Neural cell (in vitro differentiated cells): ENCODE data around the gene DGKD. TPM values are rescaled to one million over a fixed set of nuclear protein-coding genes. Genes with fewer than 3 reads are reported as not detected.
"Not testable (repeated sequence)": the region's sequence is repeated elsewhere in the genome, so short reads cannot be mapped to it uniquely, and the experiment has no call there.

Experiments used
- H2AFZ ChIP-seq: fragments of 200-600, 300-800 bp; sonication (generic), shearing (Covaris generic); 2 replicates; pipeline ENCODE4 v1.6.0; 2014; ENCODE audit warnings: low read depth, mild to moderate bottlenecking, antibody characterized with exemption, low read length, moderate library complexity
- H3F3A ChIP-seq: fragments of 200-600 bp; shearing (Covaris generic); 2 replicates; pipeline ENCODE4 v1.6.1; 2016; ENCODE audit warnings: mild to moderate bottlenecking, moderate library complexity, mixed read lengths, antibody characterized with exemption, low read length; ENCODE audit not compliant: insufficient read depth, poor library complexity, severe bottlenecking
- H3K27ac ChIP-seq: fragments of 200-600, 300-800 bp; sonication (generic), shearing (Covaris generic); 2 replicates; pipeline ENCODE4 v1.5.1; 2014; ENCODE audit warnings: mild to moderate bottlenecking, low read length, moderate library complexity
- H3K27me3 ChIP-seq: fragments of 300-800, 200-600 bp; sonication (generic), shearing (Covaris generic); 2 replicates; pipeline ENCODE4 v1.6.0; 2014; ENCODE audit warnings: mild to moderate bottlenecking, low read depth, low read length, moderate library complexity; ENCODE audit not compliant: insufficient read depth
- H3K36me3 ChIP-seq: fragments of 300-800, 200-600 bp; sonication (generic), shearing (Covaris generic); 2 replicates; pipeline ENCODE4 v1.5.1; 2014; ENCODE audit warnings: mild to moderate bottlenecking, antibody characterized with exemption, low read length, moderate library complexity; ENCODE audit not compliant: insufficient read depth
- H3K4me2 ChIP-seq: fragments of 300-800, 200-600 bp; sonication (generic), shearing (Covaris generic); 2 replicates; pipeline ENCODE4 v1.6.0; 2014; ENCODE audit warnings: mild to moderate bottlenecking, low read length
- H3K4me3 ChIP-seq: fragments of 300-800, 200-600 bp; sonication (generic), shearing (Covaris generic); 2 replicates; pipeline ENCODE4 v1.5.1; 2014; ENCODE audit warnings: mild to moderate bottlenecking, low read length, moderate library complexity
- H3K79me2 ChIP-seq: fragments of 200-600 bp; shearing (Covaris generic); replicated peaks from 2 replicates; pipeline ENCODE4 v1.6.0; 2014; ENCODE audit warnings: mild to moderate bottlenecking, low read length, moderate library complexity; ENCODE audit not compliant: insufficient read depth
- H3K9ac ChIP-seq: fragments of 300-800, 200-600 bp; sonication (generic), shearing (Covaris generic); 2 replicates; pipeline ENCODE4 v1.6.1; 2016; ENCODE audit warnings: mild to moderate bottlenecking, low read length, mixed read lengths
- H3K9me2 ChIP-seq: fragments of 200-600 bp; shearing (Covaris generic); 2 replicates; pipeline ENCODE4 v1.6.1; 2016; ENCODE audit warnings: mild to moderate bottlenecking, low read length, mixed read lengths; ENCODE audit not compliant: insufficient read depth
- H3K9me3 ChIP-seq: fragments of 200-600, 300-800 bp; sonication (generic), shearing (Covaris generic); 2 replicates; pipeline ENCODE4 v1.6.1; 2016; ENCODE audit warnings: mild to moderate bottlenecking, mixed run types, low read length, moderate library complexity, mixed read lengths
- H4K20me1 ChIP-seq: fragments of 200-600 bp; shearing (Covaris generic); 2 replicates; pipeline ENCODE4 v1.6.1; 2016; ENCODE audit warnings: mild to moderate bottlenecking, mixed run types; ENCODE audit not compliant: insufficient read depth
- EP300 ChIP-seq: fragments of 450-650 bp; conservative IDR thresholded peaks from 2 replicates; pipeline ENCODE4 v1.6.1; 2014; ENCODE audit warnings: antibody characterized with exemption, mild to moderate bottlenecking, moderate library complexity; ENCODE audit not compliant: poor library complexity, severe bottlenecking
- EZH2 ChIP-seq: fragments of 200-600, 300-800 bp; shearing (Covaris generic), sonication (generic); IDR thresholded peaks from 2 replicates; pipeline ENCODE4 v1.6.1; 2014; ENCODE audit warnings: antibody characterized with exemption, low read length, borderline replicate concordance, mild to moderate bottlenecking; ENCODE audit not compliant: insufficient read depth, poor library complexity, severe bottlenecking
- MXI1 ChIP-seq: fragments of 450-650 bp; conservative IDR thresholded peaks from 2 replicates; pipeline ENCODE4 v1.6.1; 2014; ENCODE audit warnings: antibody characterized with exemption, mild to moderate bottlenecking; ENCODE audit not compliant: poor library complexity, severe bottlenecking
- POLR2AphosphoS5 ChIP-seq: IDR thresholded peaks from 2 replicates; pipeline ENCODE4 v1.6.1; 2012
- RAD21 ChIP-seq: fragments of 450-650 bp; conservative IDR thresholded peaks from 2 replicates; pipeline ENCODE4 v1.6.1; 2014; ENCODE audit warnings: antibody characterized with exemption, mild to moderate bottlenecking, moderate library complexity
- SMC3 ChIP-seq: fragments of 450-650 bp; conservative IDR thresholded peaks from 2 replicates; pipeline ENCODE4 v1.6.1; 2014; ENCODE audit warnings: antibody characterized with exemption, mild to moderate bottlenecking, moderate library complexity; ENCODE audit not compliant: poor library complexity
- TAF1 ChIP-seq: IDR thresholded peaks from 2 replicates; pipeline ENCODE4 v1.6.1; 2012; ENCODE audit warnings: low read depth
- polyA plus RNA-seq: library from polyadenylated mRNA; depleted of rRNA; stranded (reverse); fragments of >200 nt; gene quantifications from 2 replicates; pipeline ENCODE4 v1.2.3, GENCODE V29; 2014
- TF ChIP-seq, protein P1 (sequence below): IDR thresholded peaks from 2 replicates; pipeline ENCODE4 v1.6.1; 2012; ENCODE audit warnings: borderline replicate concordance

DGKD gene
- polyA plus RNA-seq, 1 donor from 2014 or later, result 36.4 TPM

DNA sequence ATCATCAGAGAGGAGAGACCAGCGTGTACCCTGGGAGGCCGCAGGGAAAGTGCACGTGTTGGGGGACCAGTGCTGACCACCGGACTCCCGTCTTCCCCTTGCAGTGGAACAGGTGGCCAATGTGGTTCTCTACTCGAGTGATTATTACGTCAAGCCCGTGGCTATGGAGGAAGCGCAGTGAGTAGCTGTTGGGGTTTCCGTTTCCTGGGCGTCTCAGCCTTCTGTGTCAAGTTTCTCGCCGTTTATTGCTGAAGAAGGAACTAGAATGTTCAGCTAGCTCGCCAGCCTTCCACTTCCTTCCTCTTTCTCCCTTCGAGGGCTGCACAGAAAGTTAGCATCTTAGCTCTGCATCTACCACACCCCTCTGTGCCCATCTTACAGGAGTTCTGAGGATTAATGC lies 22.8 kb upstream of the DGKD start:
- Histone ChIP-seq H2AFZ (no peak overlapping the region), H3K4me2 (no peak overlapping the region), H3K9me2 (no peaks in the 10 kb centered on the region), H3K79me2 (no peaks in the 10 kb centered on the region), H3K27me3 (no peaks in the 10 kb centered on the region), H3K9ac (no peak overlapping the region), H3F3A (no peaks in the 10 kb centered on the region), H4K20me1 (no peaks in the 10 kb centered on the region), H3K4me3 (no peak overlapping the region), H3K36me3 (no peaks in the 10 kb centered on the region), H3K9me3 (no peaks in the 10 kb centered on the region), H3K27ac (no peak overlapping the region)
- TF ChIP-seq EP300 (no peak), POLR2AphosphoS5 (no peak), TAF1 (no peak), RAD21 (no peak), SMC3 (no peak), MXI1 (no peak)

DNA sequence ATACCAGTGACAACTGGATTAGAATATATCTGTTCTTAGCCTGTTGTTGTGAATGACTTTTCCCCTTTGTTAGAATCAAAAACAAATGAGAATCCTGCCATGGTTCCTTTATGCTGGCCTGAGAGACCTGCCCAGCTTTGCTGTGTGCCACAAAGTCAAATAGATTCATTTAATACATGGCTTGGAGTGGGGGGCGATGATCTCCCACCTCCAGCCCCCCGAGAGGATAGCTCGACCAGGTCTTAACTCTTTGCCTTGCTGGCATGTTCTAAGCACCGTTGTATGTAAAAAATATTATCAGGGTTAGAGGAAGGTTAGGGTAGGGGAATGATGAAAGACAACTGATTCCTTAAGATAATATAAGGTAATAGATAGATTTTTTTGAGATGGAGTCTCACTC lies 22.2 kb upstream of the DGKD start:
- Histone ChIP-seq H3K4me3 (no peak overlapping the region), H2AFZ (no peak overlapping the region), H3K9me2 (no peaks in the 10 kb centered on the region), H3K27me3 (no peaks in the 10 kb centered on the region), H3K27ac (no peak overlapping the region), H3K9me3 (no peaks in the 10 kb centered on the region), H4K20me1 (no peaks in the 10 kb centered on the region), H3K4me2 (no peak overlapping the region), H3K79me2 (no peaks in the 10 kb centered on the region), H3F3A (no peaks in the 10 kb centered on the region), H3K9ac (no peak overlapping the region), H3K36me3 (no peaks in the 10 kb centered on the region)
- TF ChIP-seq EP300, result no peak
- TF ChIP-seq TAF1, result no peak
- no peak for TF ChIP-seq SMC3
- no peak for TF ChIP-seq MXI1

- TF ChIP-seq MXI1, result no peak
- H3K9me3 ChIP-seq, result no peaks in the 10 kb centered on the region
Measured at GRCh38 chr2:233334915-233335314, 19.4 kb upstream of the DGKD start.

GRCh38 chr2:233336091-233336490 lies 18.2 kb upstream of the DGKD start:
- H3F3A ChIP-seq, H3K9me2 ChIP-seq, H4K20me1 ChIP-seq, H3K36me3 ChIP-seq, H2AFZ ChIP-seq, H3K27me3 ChIP-seq, H3K9ac ChIP-seq, H3K9me3 ChIP-seq, H3K4me2 ChIP-seq, H3K27ac ChIP-seq, H3K4me3 ChIP-seq, H3K79me2 ChIP-seq: not testable (repeated sequence)

More at GRCh38 chr2:233334915-233335314, 19.4 kb upstream of the DGKD start:
- Histone ChIP-seq H3F3A (no peaks in the 10 kb centered on the region), H2AFZ (no peak overlapping the region), H3K4me2 (no peak overlapping the region), H3K79me2 (no peaks in the 10 kb centered on the region), H3K27ac (no peak overlapping the region), H3K36me3 (no peaks in the 10 kb centered on the region), H3K4me3 (no peak overlapping the region), H3K27me3 (no peaks in the 10 kb centered on the region), H3K9ac (no peak overlapping the region), H4K20me1 (no peaks in the 10 kb centered on the region), H3K9me2 (no peaks in the 10 kb centered on the region)

DNA sequence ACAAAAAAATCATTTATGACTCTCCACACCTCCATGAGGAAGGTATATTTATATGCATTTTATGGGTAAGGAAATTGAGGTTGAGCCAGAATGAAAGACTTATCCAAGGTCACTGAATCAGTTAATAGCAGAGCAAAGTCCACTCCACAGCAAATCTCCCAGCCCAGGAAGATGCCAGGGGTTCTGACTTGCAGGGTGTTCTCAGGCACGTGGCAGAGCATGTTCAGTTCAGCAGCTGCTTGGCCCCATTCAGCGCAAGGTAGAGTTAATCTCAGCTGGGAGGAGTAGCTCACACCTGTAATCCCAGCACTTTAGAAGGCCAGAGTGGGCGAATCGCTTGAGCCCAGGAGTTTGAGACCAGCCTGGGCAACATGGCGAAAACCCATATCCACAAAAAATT lies 17.8 kb upstream of the DGKD start:
- Histone ChIP-seq H2AFZ (no peak overlapping the region), H3K4me2 (no peak overlapping the region), H4K20me1 (no peaks in the 10 kb centered on the region), H3K9me2 (no peaks in the 10 kb centered on the region), H3K9ac (no peak overlapping the region), H3K36me3 (no peaks in the 10 kb centered on the region), H3K9me3 (no peaks in the 10 kb centered on the region), H3K27me3 (no peaks in the 10 kb centered on the region), H3F3A (no peaks in the 10 kb centered on the region), H3K79me2 (no peaks in the 10 kb centered on the region), H3K27ac (no peak overlapping the region), H3K4me3 (no peak overlapping the region)
- TF ChIP-seq, protein P1, sequence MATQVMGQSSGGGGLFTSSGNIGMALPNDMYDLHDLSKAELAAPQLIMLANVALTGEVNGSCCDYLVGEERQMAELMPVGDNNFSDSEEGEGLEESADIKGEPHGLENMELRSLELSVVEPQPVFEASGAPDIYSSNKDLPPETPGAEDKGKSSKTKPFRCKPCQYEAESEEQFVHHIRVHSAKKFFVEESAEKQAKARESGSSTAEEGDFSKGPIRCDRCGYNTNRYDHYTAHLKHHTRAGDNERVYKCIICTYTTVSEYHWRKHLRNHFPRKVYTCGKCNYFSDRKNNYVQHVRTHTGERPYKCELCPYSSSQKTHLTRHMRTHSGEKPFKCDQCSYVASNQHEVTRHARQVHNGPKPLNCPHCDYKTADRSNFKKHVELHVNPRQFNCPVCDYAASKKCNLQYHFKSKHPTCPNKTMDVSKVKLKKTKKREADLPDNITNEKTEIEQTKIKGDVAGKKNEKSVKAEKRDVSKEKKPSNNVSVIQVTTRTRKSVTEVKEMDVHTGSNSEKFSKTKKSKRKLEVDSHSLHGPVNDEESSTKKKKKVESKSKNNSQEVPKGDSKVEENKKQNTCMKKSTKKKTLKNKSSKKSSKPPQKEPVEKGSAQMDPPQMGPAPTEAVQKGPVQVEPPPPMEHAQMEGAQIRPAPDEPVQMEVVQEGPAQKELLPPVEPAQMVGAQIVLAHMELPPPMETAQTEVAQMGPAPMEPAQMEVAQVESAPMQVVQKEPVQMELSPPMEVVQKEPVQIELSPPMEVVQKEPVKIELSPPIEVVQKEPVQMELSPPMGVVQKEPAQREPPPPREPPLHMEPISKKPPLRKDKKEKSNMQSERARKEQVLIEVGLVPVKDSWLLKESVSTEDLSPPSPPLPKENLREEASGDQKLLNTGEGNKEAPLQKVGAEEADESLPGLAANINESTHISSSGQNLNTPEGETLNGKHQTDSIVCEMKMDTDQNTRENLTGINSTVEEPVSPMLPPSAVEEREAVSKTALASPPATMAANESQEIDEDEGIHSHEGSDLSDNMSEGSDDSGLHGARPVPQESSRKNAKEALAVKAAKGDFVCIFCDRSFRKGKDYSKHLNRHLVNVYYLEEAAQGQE, result no peak
- TF ChIP-seq EZH2, result no peak
- no peak for TF ChIP-seq SMC3
